Vagina (tissue), 2 donors: Measurements from ENCODE around the gene SMG9.
A peak's percentile ranks its signal among the peaks of the same experiment; 100 is the strongest.

Experiments
- CTCF ChIP-seq, 3 experiments: fragments of 450-650 bp in 2 of 3; fragments of 200-600 bp in 1 of 3; sonication (generic) in 1 of 3; IDR thresholded peaks; one replicate each; pipeline ENCODE4 v1.5.1; 2017 to 2019; ENCODE audit warnings: antibody characterized with exemption in 3 of 3, mild to moderate bottlenecking in 2 of 3, moderate library complexity in 2 of 3
- POLR2A ChIP-seq, 2 donors: fragments of 450-650 bp; IDR thresholded peaks; one replicate each; pipeline ENCODE4 v1.6.1; 2017; ENCODE audit warnings: antibody characterized with exemption in 2 of 2, mild to moderate bottlenecking in 2 of 2, moderate library complexity in 2 of 2
- POLR2AphosphoS5 ChIP-seq, 2 donors: sonication (generic); formaldehyde crosslinking; IDR thresholded peaks; one replicate each; pipeline ENCODE4 v1.9.0; 2017; ENCODE audit warnings: antibody characterized with exemption in 2 of 2, mild to moderate bottlenecking in 2 of 2, low read depth in 1 of 2; ENCODE audit not compliant: insufficient read depth in 1 of 2

- TF ChIP-seq CTCF (IDR thresholded peaks at IDR 0.05), result peak in 1 of 3 experiments; percentile 22
- no peak for TF ChIP-seq POLR2A (IDR thresholded peaks at IDR 0.05)
- TF ChIP-seq POLR2AphosphoS5 (IDR thresholded peaks at IDR 0.05; ENCODE audit: insufficient read depth in 1 of 2, low read depth in 1 of 2), result no peak
Observed at GRCh38 chr19:43774103-43774939, 19.6 kb upstream of the SMG9 start.
